Mucosa of descending colon (tissue), 3 donors: ENCODE data around the gene CXXC5. TPM values are rescaled to one million over a fixed set of nuclear protein-coding genes. Genes with fewer than 3 reads are reported as not detected.

Experiments
- ATAC-seq: fragments of 200-7000 bp; cut with Tn5 transposase; one replicate; pipeline ENCODE4 v1.9.1; 2020; ENCODE audit warnings: mild to moderate bottlenecking, moderate library complexity
- DNase-seq, 3 donors: peaks; one replicate each; pipeline ENCODE4 v3.0.0-alpha.2; 2020
- H3K36me3 ChIP-seq: fragments of 200-600 bp; one replicate; pipeline ENCODE4 v1.8.0; 2021; ENCODE audit warnings: low read depth, mild to moderate bottlenecking
- H3K4me1 ChIP-seq: fragments of 200-600 bp; one replicate; pipeline ENCODE4 v1.8.0; 2021; ENCODE audit warnings: low read depth, mild to moderate bottlenecking
- H3K4me3 ChIP-seq: fragments of 200-600 bp; one replicate; pipeline ENCODE4 v1.8.0; 2021; ENCODE audit warnings: mild to moderate bottlenecking
- H3K9me3 ChIP-seq: fragments of 200-600 bp; one replicate; pipeline ENCODE4 v1.8.0; 2021; ENCODE audit warnings: mild to moderate bottlenecking
- CTCF ChIP-seq: fragments of 200-600 bp; IDR thresholded peaks from one replicate; pipeline ENCODE4 v1.8.0; 2022; ENCODE audit warnings: antibody characterized with exemption, mild to moderate bottlenecking
- intact Hi-C, 2 donors: fragments of 100-400 bp; cut with DNase I in 1 of 2; cut with micrococcal nuclease in 1 of 2; formaldehyde crosslinking; loops; one replicate each; pipeline versions ENCODE4 v1.11.0 to v1.11.1; 2022; cut with DNase I, micrococcal nuclease
- total RNA-seq, 3 donors: library from RNA; stranded (reverse); fragmentation: NEBNext Ultra II Directional in 2 of 3; extraction: Animal tissue kit (Norgen Biotek cat#: 25700) in 2 of 3; gene quantifications; one replicate each; pipeline versions ENCODE4 v1.2.1 to v1.2.4, GENCODE V29; 2021 to 2023
- donor health status: DM: no; HTN: no; CAD: no; lungs with moderate emphysema.
- donor health status: DM: no; HTN: no; CAD: no.
- donor health status: DM: no; HTN: yes; CAD: no.

The CXXC5 gene
- total RNA-seq, 3 donors from 2014 or later, result 28.1 to 31.0 (median 28.3) TPM

GRCh38 chr5:139667001-139667729 is 19.0 kb downstream of the CXXC5 start:
- intact Hi-C loops, result no loop called here
- H3K36me3 ChIP-seq, result no peaks in the 10 kb centered on the region
- no peaks in the 10 kb centered on the region for H3K9me3 ChIP-seq
- H3K4me1 ChIP-seq, result peaks cover 9% of the 10 kb centered on the region
- ATAC-seq, result no peak
- DNase-seq, result no peak
- TF ChIP-seq CTCF, result no peak
- H3K4me3 ChIP-seq, result no peak overlapping the region

- TF ChIP-seq CTCF, result no peak
- intact Hi-C loops, result no loop called here
- Histone ChIP-seq H3K4me3 (no peak overlapping the region), H3K4me1 (peaks cover 9% of the 10 kb centered on the region), H3K36me3 (no peaks in the 10 kb centered on the region), H3K9me3 (no peaks in the 10 kb centered on the region)
- DNase-seq (no peak), ATAC-seq (no peak)
These were observed 19.5 kb downstream of the CXXC5 start for GRCh38 chr5:139667730-139668063.

- intact Hi-C loops, result no loop called here
- Histone ChIP-seq H3K9me3 (no peaks in the 10 kb centered on the region), H3K4me1 (peaks cover 9% of the 10 kb centered on the region), H3K4me3 (peak overlapping the region; percentile 3), H3K36me3 (no peaks in the 10 kb centered on the region)
- DNase-seq (no peak), ATAC-seq (peak; percentile 44)
- no peak for TF ChIP-seq CTCF
These were observed 20.1 kb downstream of the CXXC5 start for GRCh38 chr5:139668064-139668880.

GRCh38 chr5:139668924-139669661 is 20.9 kb downstream of the CXXC5 start:
- H3K4me3 ChIP-seq, result no peak overlapping the region
- intact Hi-C loops, result no loop called here
- no peak for TF ChIP-seq CTCF
- DNase-seq, result peak in 1 of 3 donors; percentile 51
- no peaks in the 10 kb centered on the region for H3K9me3 ChIP-seq
- H3K4me1 ChIP-seq, result peaks cover 10% of the 10 kb centered on the region
- no peak for ATAC-seq
- no peaks in the 10 kb centered on the region for H3K36me3 ChIP-seq

GRCh38 chr5:139669662-139670368 is 21.7 kb downstream of the CXXC5 start:
- Histone ChIP-seq H3K9me3 (no peaks in the 10 kb centered on the region), H3K4me1 (peaks cover 12% of the 10 kb centered on the region), H3K36me3 (no peaks in the 10 kb centered on the region), H3K4me3 (no peak overlapping the region)
- peak in 1 of 3 donors; percentile 78 for DNase-seq
- no peak for TF ChIP-seq CTCF
- intact Hi-C loops, result no loop called here
- ATAC-seq, result peak; percentile 33
